MM.1S (cell line): ENCODE results near the gene DAAM2.

ENCODE experiments used
- EZH2 ChIP-seq: fragments of 300-600 bp; sonication (generic); optimal IDR thresholded peaks from 2 replicates; pipeline ENCODE3; 2017; ENCODE audit warnings: low read depth, mild to moderate bottlenecking, antibody characterized with exemption, low read length, mixed read lengths
- EZH2phosphoT487 ChIP-seq: fragments of 300-600 bp; sonication (generic); IDR thresholded peaks from 2 replicates; pipeline ENCODE4 v1.6.1; 2018; ENCODE audit warnings: antibody characterized with exemption, low read length
- TF ChIP-seq, protein P1 (sequence below): fragments of 300-600 bp; sonication (generic); IDR thresholded peaks from 2 replicates; pipeline ENCODE4 v1.5.1; 2016; ENCODE audit warnings: antibody characterized with exemption, low read length, mixed read lengths

DNA sequence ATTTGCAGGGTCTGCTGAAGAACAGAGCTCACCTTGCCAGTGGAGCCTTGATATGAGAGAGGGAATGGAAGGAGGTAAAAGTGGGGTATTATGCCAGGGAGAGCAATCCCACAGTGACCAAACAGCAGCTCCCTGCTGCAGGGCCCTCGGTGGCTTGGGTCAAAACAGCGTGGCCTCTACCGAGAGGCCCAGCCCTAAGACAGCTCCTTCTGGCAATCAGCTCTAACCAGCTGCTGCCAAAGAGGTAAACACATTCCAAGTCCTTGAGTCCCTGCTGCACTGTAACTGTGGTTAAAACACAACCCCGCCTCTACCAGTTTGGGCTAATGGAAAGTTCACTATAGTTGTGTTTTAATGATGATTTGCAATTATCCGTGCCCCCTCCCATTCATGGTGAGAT is 1.4 kb upstream of the DAAM2 start:
- TF ChIP-seq, protein P1, sequence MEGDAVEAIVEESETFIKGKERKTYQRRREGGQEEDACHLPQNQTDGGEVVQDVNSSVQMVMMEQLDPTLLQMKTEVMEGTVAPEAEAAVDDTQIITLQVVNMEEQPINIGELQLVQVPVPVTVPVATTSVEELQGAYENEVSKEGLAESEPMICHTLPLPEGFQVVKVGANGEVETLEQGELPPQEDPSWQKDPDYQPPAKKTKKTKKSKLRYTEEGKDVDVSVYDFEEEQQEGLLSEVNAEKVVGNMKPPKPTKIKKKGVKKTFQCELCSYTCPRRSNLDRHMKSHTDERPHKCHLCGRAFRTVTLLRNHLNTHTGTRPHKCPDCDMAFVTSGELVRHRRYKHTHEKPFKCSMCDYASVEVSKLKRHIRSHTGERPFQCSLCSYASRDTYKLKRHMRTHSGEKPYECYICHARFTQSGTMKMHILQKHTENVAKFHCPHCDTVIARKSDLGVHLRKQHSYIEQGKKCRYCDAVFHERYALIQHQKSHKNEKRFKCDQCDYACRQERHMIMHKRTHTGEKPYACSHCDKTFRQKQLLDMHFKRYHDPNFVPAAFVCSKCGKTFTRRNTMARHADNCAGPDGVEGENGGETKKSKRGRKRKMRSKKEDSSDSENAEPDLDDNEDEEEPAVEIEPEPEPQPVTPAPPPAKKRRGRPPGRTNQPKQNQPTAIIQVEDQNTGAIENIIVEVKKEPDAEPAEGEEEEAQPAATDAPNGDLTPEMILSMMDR = no peak
- no peak for TF ChIP-seq EZH2
- TF ChIP-seq EZH2phosphoT487 = no peak
